Mesenchymal stem cell (in vitro differentiated cells and primary cell): ENCODE measurements around the gene NINL.

Experiments used
- DNase-seq: peaks from one replicate; pipeline ENCODE4 v3.0.0-alpha.2; 2013
- H2AFZ ChIP-seq: one replicate; pipeline ENCODE4 v1.6.1; 2013; ENCODE audit warnings: low read depth, mild to moderate bottlenecking, control low read depth, inconsistent platforms, low read length, moderate library complexity
- H2AK5ac ChIP-seq: 2 replicates; pipeline ENCODE4 v1.6.1; 2013; ENCODE audit warnings: low read length, moderate library complexity, mild to moderate bottlenecking, inconsistent platforms; ENCODE audit not compliant: severe bottlenecking
- H2BK120ac ChIP-seq: one replicate; pipeline ENCODE4 v1.6.1; 2013; ENCODE audit warnings: low read depth, mild to moderate bottlenecking, inconsistent platforms, low read length, moderate library complexity
- H2BK12ac ChIP-seq, 2 experiments: one replicate each; pipeline ENCODE4 v1.6.1; 2013; ENCODE audit warnings: inconsistent platforms in 2 of 2, low read length in 2 of 2, mild to moderate bottlenecking in 2 of 2, moderate library complexity in 2 of 2, control low read depth in 1 of 2
- H2BK15ac ChIP-seq: one replicate; pipeline ENCODE4 v1.6.1; 2013; ENCODE audit warnings: mild to moderate bottlenecking, low read depth, inconsistent platforms; ENCODE audit not compliant: poor library complexity, severe bottlenecking
- H2BK5ac ChIP-seq: 2 replicates; pipeline ENCODE4 v1.6.1; 2013; ENCODE audit warnings: low read depth, mild to moderate bottlenecking, low read length, control low read depth, inconsistent platforms; ENCODE audit not compliant: poor library complexity, severe bottlenecking
- H3K14ac ChIP-seq, 2 experiments: one replicate each; pipeline ENCODE4 v1.6.1; 2013; ENCODE audit warnings: inconsistent platforms in 2 of 2, low read length in 2 of 2, control low read depth in 1 of 2, mild to moderate bottlenecking in 1 of 2, moderate library complexity in 1 of 2
- H3K18ac ChIP-seq, 2 experiments: one replicate each; pipeline ENCODE4 v1.6.1; 2013; ENCODE audit warnings: inconsistent platforms in 2 of 2, low read length in 2 of 2, control low read depth in 1 of 2, low read depth in 1 of 2, mild to moderate bottlenecking in 1 of 2
- H3K23ac ChIP-seq, 2 experiments: one replicate each; pipeline ENCODE4 v1.6.1; 2013; ENCODE audit warnings: inconsistent platforms in 2 of 2, low read length in 2 of 2, mild to moderate bottlenecking in 2 of 2, moderate library complexity in 2 of 2, control low read depth in 1 of 2
- H3K27ac ChIP-seq: 2 replicates; pipeline ENCODE4 v1.5.1; 2013; ENCODE audit warnings: mild to moderate bottlenecking, moderate library complexity, low read length, control low read depth, inconsistent platforms; ENCODE audit not compliant: poor library complexity, severe bottlenecking
- H3K27me3 ChIP-seq, 2 experiments: 2 replicates each; pipeline versions ENCODE4 v1.6.1 to v1.7.0; 2013; ENCODE audit warnings: low read length in 2 of 2, mild to moderate bottlenecking in 2 of 2, moderate library complexity in 2 of 2, control low read depth in 1 of 2, inconsistent platforms in 1 of 2; ENCODE audit not compliant: control insufficient read depth in 1 of 2, insufficient read depth in 1 of 2
- H3K36me3 ChIP-seq, 2 experiments: 2 replicates each; pipeline versions ENCODE4 v1.6.1 to v1.7.0; 2013; ENCODE audit warnings: low read length in 2 of 2, control low read depth in 1 of 2, inconsistent platforms in 1 of 2, low read depth in 1 of 2, mild to moderate bottlenecking in 1 of 2; ENCODE audit not compliant: insufficient read depth in 2 of 2, control insufficient read depth in 1 of 2
- H3K4ac ChIP-seq, 2 experiments: one replicate each; pipeline ENCODE4 v1.6.1; 2013; ENCODE audit warnings: inconsistent platforms in 2 of 2, low read length in 2 of 2, mild to moderate bottlenecking in 2 of 2, moderate library complexity in 2 of 2, control low read depth in 1 of 2, low read depth in 1 of 2
- H3K4me1 ChIP-seq: 2 replicates; pipeline ENCODE4 v1.6.1; 2013; ENCODE audit warnings: low read depth, low read length, control low read depth; ENCODE audit not compliant: control insufficient read depth, insufficient read depth
- H3K4me2 ChIP-seq: 2 replicates; pipeline ENCODE4 v1.6.1; 2013; ENCODE audit warnings: low read length, mild to moderate bottlenecking, inconsistent platforms; ENCODE audit not compliant: poor library complexity, severe bottlenecking
- H3K4me3 ChIP-seq, 2 experiments: 2 replicates each; pipeline versions ENCODE4 v1.5.1 to v1.7.0; 2013; ENCODE audit warnings: low read length in 2 of 2, mild to moderate bottlenecking in 2 of 2, control low read depth in 1 of 2, low read depth in 1 of 2; ENCODE audit not compliant: insufficient read depth in 1 of 2
- H3K79me1 ChIP-seq: replicated peaks from 2 replicates; pipeline ENCODE4 v1.6.1; 2013; ENCODE audit warnings: mild to moderate bottlenecking, control low read depth, low read length, inconsistent platforms; ENCODE audit not compliant: poor library complexity, severe bottlenecking
- H3K9ac ChIP-seq: 2 replicates; pipeline ENCODE4 v1.7.0; 2013; ENCODE audit warnings: mild to moderate bottlenecking, low read length, moderate library complexity
- H3K9me3 ChIP-seq: 2 replicates; pipeline ENCODE4 v1.7.0; 2013; ENCODE audit warnings: mild to moderate bottlenecking, low read length; ENCODE audit not compliant: control insufficient read depth
- H4K8ac ChIP-seq: one replicate; pipeline ENCODE4 v1.6.1; 2013; ENCODE audit warnings: inconsistent platforms, mild to moderate bottlenecking, low read length, moderate library complexity
- H4K91ac ChIP-seq: one replicate; pipeline ENCODE4 v1.6.1; 2013; ENCODE audit warnings: mild to moderate bottlenecking, low read length, inconsistent platforms
- WGBS: methylation state at CpG from one replicate; pipeline ENCODE4 v1.1.7; 2013; ENCODE audit warnings: mixed read lengths; 5-methylcytosine and 5-hydroxymethylcytosine counted together

The NINL gene

GRCh38 chr20:25496165-25496967 is 89.0 kb downstream of the NINL start:
- DNase-seq, result no peak
- H3K4me1 ChIP-seq, result peaks cover 20% of the 10 kb centered on the region
- H3K9ac ChIP-seq, result no peak overlapping the region
- no peak overlapping the region for H2AK5ac ChIP-seq
- H3K79me1 ChIP-seq, result peaks cover 2% of the 10 kb centered on the region
- no peak overlapping the region for H4K8ac ChIP-seq
- no peak overlapping the region for H3K14ac ChIP-seq
- no peaks in the 10 kb centered on the region for H3K27me3 ChIP-seq
- H2BK12ac ChIP-seq, result no peak overlapping the region
- no peaks in the 10 kb centered on the region for H3K9me3 ChIP-seq
- H3K4me2 ChIP-seq, result no peak overlapping the region
- H2BK120ac ChIP-seq, result no peak overlapping the region
- no peak overlapping the region for H3K27ac ChIP-seq
- H4K91ac ChIP-seq, result no peak overlapping the region
- H3K4ac ChIP-seq, result no peak overlapping the region
- H2BK5ac ChIP-seq, result no peak overlapping the region
- no peak overlapping the region for H2BK15ac ChIP-seq
- H3K36me3 ChIP-seq, result peaks cover 0 to 66% of the 10 kb centered on the region in 2 experiments
- WGBS, result 98% methylated on average over 14 of the region's 14 CpGs
- H3K4me3 ChIP-seq, result no peak overlapping the region
- H2AFZ ChIP-seq, result no peak overlapping the region
- H3K18ac ChIP-seq, result no peak overlapping the region
- no peak overlapping the region for H3K23ac ChIP-seq

GRCh38 chr20:25495189-25495824 is 90.0 kb downstream of the NINL start:
- WGBS, result 95% methylated on average over 18 of the region's 18 CpGs

DNA sequence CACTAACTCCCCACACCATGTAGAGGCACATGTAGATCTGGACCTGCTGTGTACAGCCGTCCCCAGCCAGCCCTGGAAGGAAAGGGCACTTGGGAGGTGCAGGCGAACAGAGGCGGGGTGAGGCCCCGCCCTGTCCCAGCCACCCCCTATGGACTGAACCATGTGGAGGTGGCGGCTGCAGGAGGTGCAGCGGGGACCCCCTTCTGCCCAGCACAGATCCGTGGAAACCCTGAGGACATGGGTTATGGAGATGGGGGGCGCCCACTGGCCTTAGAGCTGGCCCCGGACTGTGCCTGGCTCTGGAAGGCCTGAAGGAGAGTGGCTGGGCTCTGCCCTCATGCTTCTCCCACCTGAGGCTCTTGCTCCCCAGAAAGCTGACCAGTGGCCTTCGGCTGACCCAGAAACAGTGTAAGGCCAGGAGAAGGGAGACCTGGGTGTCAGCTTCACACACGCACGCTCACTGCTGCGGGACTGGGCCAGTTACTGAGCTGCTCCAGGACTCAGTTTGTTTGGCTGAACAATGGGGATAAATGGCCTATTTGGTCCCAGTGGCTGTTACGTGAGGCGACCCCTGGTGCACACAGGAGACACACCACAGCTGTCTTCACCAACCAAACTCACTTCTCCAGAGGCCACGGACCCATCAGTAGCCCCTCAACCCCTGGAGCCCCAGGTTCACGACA is 90.7 kb downstream of the NINL start:
- Histone ChIP-seq H3K27me3 (no peaks in the 10 kb centered on the region), H4K8ac (no peak overlapping the region), H2BK120ac (no peak overlapping the region), H3K79me1 (peaks cover 2% of the 10 kb centered on the region), H3K9me3 (no peaks in the 10 kb centered on the region), H3K14ac (peak overlapping the region in 1 of 2 experiments; percentile 31), H3K4me2 (no peak overlapping the region), H3K27ac (no peak overlapping the region), H2BK15ac (no peak overlapping the region), H3K36me3 (peaks cover 0 to 68% of the 10 kb centered on the region in 2 experiments), H2AFZ (no peak overlapping the region), H4K91ac (no peak overlapping the region), H2BK12ac (no peak overlapping the region), H2AK5ac (no peak overlapping the region), H3K9ac (no peak overlapping the region), H3K4me1 (peaks cover 20% of the 10 kb centered on the region), H3K4ac (no peak overlapping the region), H3K4me3 (peak overlapping the region in 1 of 2 experiments; percentile 8), H3K18ac (no peak overlapping the region), H2BK5ac (no peak overlapping the region), H3K23ac (no peak overlapping the region)
- WGBS, result 95% methylated on average over 14 of the region's 17 CpGs
- DNase-seq, result no peak

More at GRCh38 chr20:25495189-25495824, 90.0 kb downstream of the NINL start:
- Histone ChIP-seq H3K36me3 (peaks cover 0 to 67% of the 10 kb centered on the region in 2 experiments), H3K79me1 (peaks cover 2% of the 10 kb centered on the region), H3K27me3 (no peaks in the 10 kb centered on the region), H3K18ac (no peak overlapping the region), H3K4me1 (peaks cover 20% of the 10 kb centered on the region), H2AFZ (no peak overlapping the region), H3K27ac (no peak overlapping the region), H3K4me2 (no peak overlapping the region), H4K8ac (no peak overlapping the region), H3K4ac (no peak overlapping the region), H2BK120ac (no peak overlapping the region), H2BK5ac (no peak overlapping the region), H3K9ac (no peak overlapping the region), H2AK5ac (no peak overlapping the region), H4K91ac (no peak overlapping the region), H3K4me3 (no peak overlapping the region), H3K14ac (no peak overlapping the region), H3K9me3 (no peaks in the 10 kb centered on the region), H2BK12ac (no peak overlapping the region), H3K23ac (no peak overlapping the region), H2BK15ac (no peak overlapping the region)
- DNase-seq, result no peak
